Glutamatergic neuron (in vitro differentiated cells): ENCODE results near the gene RFESD. TPM values are rescaled to one million over a fixed set of nuclear protein-coding genes. Genes with fewer than 3 reads are reported as not detected.

ENCODE experiments used
- DNase-seq: peaks from one replicate; pipeline ENCODE4 v3.0.0; 2022
- H3K27ac Mint-ChIP-seq: one replicate; pipeline ENCODE4 v1.8.0; 2020; ENCODE audit warnings: mild to moderate bottlenecking, mixed read lengths, inconsistent platforms; ENCODE audit not compliant: unreplicated experiment
- H3K27me3 Mint-ChIP-seq: one replicate; pipeline ENCODE4 v1.8.0; 2020; ENCODE audit warnings: mild to moderate bottlenecking, moderate library complexity, mixed read lengths, inconsistent platforms; ENCODE audit not compliant: unreplicated experiment
- H3K36me3 Mint-ChIP-seq: one replicate; pipeline ENCODE4 v1.8.0; 2020; ENCODE audit warnings: mild to moderate bottlenecking, mixed read lengths, inconsistent platforms; ENCODE audit not compliant: unreplicated experiment
- H3K4me1 Mint-ChIP-seq: one replicate; pipeline ENCODE4 v1.8.0; 2020; ENCODE audit warnings: mild to moderate bottlenecking, low read depth, mixed read lengths, inconsistent platforms; ENCODE audit not compliant: unreplicated experiment
- H3K4me3 Mint-ChIP-seq: one replicate; pipeline ENCODE4 v1.8.0; 2020; ENCODE audit warnings: mild to moderate bottlenecking, mixed read lengths, inconsistent platforms; ENCODE audit not compliant: unreplicated experiment
- H3K9me3 Mint-ChIP-seq: one replicate; pipeline ENCODE4 v1.8.0; 2020; ENCODE audit warnings: mild to moderate bottlenecking, moderate library complexity, mixed read lengths, inconsistent platforms; ENCODE audit not compliant: unreplicated experiment
- total RNA-seq: library from RNA; stranded (reverse); fragmentation: NEBNext Ultra II Directional; extraction: Animal tissue kit (Norgen Biotek cat#: 25700); gene quantifications from one replicate; pipeline ENCODE4 v1.2.1, GENCODE V29; 2021; ENCODE audit not compliant: unreplicated experiment
- TF ChIP-seq, protein P1 (sequence below): fragments of 200-600 bp; sonication (generic); IDR thresholded peaks from one replicate; pipeline ENCODE4 v1.5.0; 2021; ENCODE audit not compliant: partially characterized antibody, unreplicated experiment

Gene RFESD
- total RNA-seq, 1 donor from 2014 or later, result 1.1 TPM

DNA sequence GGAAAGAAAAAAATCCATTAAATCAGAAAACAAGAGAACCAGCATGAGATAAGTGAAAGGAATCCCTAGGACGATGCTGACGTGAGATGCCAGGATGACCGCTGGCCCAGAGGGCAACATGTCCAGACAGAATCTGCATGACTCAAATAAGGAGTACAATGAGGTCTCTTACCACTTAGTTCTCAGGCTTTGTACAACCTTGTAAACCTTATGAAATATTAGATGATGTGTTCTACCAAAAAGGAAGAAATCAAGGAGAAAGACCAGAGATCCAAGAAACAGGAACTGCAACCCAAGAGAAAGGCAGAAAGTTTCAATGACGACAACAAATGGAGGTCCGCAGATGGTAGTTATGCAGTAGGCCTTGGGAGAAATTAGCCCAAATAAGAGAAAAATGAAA lies 29.5 kb upstream of the RFESD start:
- Mint-ChIP-seq H3K27me3 (peaks cover 21% of the 10 kb centered on the region), H3K27ac (no peak overlapping the region), H3K4me3 (no peak overlapping the region), H3K36me3 (no peaks in the 10 kb centered on the region), H3K9me3 (peaks cover 11% of the 10 kb centered on the region), H3K4me1 (peaks cover 10% of the 10 kb centered on the region)
- DNase-seq, result no peak
- TF ChIP-seq, protein P1, sequence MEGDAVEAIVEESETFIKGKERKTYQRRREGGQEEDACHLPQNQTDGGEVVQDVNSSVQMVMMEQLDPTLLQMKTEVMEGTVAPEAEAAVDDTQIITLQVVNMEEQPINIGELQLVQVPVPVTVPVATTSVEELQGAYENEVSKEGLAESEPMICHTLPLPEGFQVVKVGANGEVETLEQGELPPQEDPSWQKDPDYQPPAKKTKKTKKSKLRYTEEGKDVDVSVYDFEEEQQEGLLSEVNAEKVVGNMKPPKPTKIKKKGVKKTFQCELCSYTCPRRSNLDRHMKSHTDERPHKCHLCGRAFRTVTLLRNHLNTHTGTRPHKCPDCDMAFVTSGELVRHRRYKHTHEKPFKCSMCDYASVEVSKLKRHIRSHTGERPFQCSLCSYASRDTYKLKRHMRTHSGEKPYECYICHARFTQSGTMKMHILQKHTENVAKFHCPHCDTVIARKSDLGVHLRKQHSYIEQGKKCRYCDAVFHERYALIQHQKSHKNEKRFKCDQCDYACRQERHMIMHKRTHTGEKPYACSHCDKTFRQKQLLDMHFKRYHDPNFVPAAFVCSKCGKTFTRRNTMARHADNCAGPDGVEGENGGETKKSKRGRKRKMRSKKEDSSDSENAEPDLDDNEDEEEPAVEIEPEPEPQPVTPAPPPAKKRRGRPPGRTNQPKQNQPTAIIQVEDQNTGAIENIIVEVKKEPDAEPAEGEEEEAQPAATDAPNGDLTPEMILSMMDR, result no peak

DNA sequence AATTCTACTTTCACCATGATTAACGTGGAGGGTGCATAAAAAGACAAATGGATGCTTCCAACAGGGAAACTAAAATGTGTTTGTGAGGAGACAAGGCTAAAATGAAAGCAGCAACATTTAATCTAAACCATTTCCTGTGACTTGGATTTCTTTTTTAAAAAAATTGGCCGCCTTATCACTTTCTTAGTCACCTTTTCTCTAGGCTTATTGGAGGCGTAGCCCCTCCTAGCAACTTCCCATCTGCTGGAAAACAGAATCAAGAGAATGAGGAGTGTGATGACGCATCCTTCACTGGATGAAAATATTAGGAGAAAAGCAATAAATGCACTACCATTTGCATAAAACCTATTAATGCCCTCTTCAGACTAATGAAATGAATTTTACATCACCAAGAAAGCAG lies 27.5 kb upstream of the RFESD start:
- Mint-ChIP-seq H3K4me1 (peaks cover 10% of the 10 kb centered on the region), H3K27me3 (peaks cover 19% of the 10 kb centered on the region), H3K9me3 (peaks cover 11% of the 10 kb centered on the region), H3K27ac (peak overlapping the region; percentile 17), H3K4me3 (peak overlapping the region; percentile 89), H3K36me3 (no peaks in the 10 kb centered on the region)
- TF ChIP-seq, protein P1, result no peak
- no peak for DNase-seq

- Mint-ChIP-seq H3K27me3 (peaks cover 19% of the 10 kb centered on the region), H3K27ac (no peak overlapping the region), H3K36me3 (no peaks in the 10 kb centered on the region), H3K4me1 (peaks cover 10% of the 10 kb centered on the region), H3K4me3 (peak overlapping the region; percentile 89), H3K9me3 (peaks cover 11% of the 10 kb centered on the region)
- TF ChIP-seq, protein P1, result no peak
- no peak for DNase-seq
These were observed 27.0 kb upstream of the RFESD start for GRCh38 chr5:95619514-95620029.

- Mint-ChIP-seq H3K27me3 (peaks cover 19% of the 10 kb centered on the region), H3K4me1 (peaks cover 10% of the 10 kb centered on the region), H3K27ac (peak within 1 kb of the TSS; percentile 17)
These were observed 26.3 kb upstream of the RFESD start, which contains the start of gene GPR150 for GRCh38 chr5:95620030-95620869. Gene GPR150 (plus strand): TSS chr5:95620087. CDS start chr5:95620276, 189 bp downstream.

More at GRCh38 chr5:95620030-95620869, 26.3 kb upstream of the RFESD start, which contains the start of gene GPR150:
- H3K9me3 Mint-ChIP-seq, result peaks cover 11% of the 10 kb centered on the region
- H3K36me3 Mint-ChIP-seq, result no peaks in the 10 kb centered on the region
- TF ChIP-seq, protein P1, result no peak
- H3K4me3 Mint-ChIP-seq, result peak within 1 kb of the TSS; percentile 89
- peak; percentile 76 for DNase-seq
